ENCODE measurements around the gene PHKG2.

The PHKG2 gene

DNA sequence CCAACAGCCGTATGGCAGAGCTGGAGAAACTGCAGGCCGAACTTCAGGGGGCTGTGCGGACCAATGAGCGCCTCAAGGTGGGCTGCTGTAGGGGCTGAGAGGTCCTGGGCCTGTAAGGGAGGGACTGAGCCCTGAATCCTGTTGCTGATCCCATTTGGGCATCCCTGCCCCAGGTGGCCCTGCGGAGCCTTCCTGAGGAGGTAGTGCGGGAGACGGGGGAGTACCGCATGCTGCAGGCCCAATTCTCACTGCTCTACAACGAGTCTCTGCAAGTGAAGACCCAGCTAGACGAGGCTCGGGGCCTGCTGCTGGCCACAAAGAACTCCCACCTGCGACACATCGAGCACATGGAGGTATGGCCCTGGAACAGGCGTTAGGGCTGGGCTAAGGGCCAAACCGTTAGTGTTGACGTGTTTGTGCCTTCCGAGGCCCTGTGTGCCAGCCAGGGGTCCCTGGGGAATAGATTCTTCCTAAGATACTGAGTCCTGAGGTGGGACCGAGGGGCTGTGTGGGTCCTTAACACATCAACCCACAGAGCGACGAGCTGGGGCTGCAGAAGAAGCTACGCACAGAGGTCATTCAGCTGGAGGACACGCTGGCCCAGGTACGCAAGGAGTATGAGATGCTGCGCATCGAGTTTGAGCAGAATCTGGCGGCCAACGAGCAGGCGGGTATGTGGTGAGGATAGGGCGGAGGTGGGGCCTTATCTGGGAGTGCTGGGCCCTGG is 18.1 kb downstream of the PHKG2 start:
- FAIRE-seq, result no peak
- DNase-seq (ENCODE audit: insufficient read length, low spot score), result no peak
- no peak for TF ChIP-seq POLR2A (IDR thresholded peaks at IDR 0.05; ENCODE audit: low read depth, low read length)

GRCh38 chr16:30766933-30767284 is 18.7 kb downstream of the PHKG2 start:
- no peak for DNase-seq (ENCODE audit: insufficient read length, low spot score)
- no peak for TF ChIP-seq POLR2A (IDR thresholded peaks at IDR 0.05; ENCODE audit: low read depth, low read length)
- FAIRE-seq, result no peak

DNA sequence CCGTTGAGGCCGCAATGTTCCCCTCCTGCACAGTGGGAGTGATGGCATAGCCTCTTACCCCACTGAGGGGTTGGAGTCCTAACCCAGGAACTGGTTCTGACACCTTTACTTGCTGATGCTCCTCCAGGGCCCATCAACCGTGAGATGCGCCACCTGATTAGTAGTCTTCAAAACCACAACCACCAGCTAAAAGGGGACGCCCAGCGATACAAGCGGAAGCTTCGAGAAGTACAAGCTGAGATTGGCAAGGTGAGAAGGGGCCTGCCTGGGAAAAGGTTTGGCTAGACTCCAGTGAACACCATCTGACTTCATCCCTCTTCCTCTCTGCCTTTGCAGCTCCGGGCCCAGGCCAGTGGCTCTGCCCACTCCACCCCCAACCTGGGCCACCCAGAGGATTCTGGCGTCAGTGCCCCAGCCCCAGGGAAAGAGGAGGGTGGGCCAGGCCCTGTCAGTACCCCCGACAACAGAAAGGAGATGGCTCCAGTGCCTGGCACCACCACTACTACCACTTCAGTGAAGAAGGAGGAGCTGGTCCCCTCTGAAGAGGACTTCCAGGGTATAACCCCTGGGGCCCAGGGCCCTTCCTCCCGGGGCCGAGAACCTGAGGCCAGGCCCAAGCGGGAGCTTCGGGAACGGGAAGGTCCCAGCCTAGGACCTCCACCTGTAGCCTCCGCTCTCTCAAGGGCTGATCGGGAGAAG is 19.7 kb downstream of the PHKG2 start:
- no peak for FAIRE-seq
- DNase-seq (ENCODE audit: insufficient read length, low spot score), result no peak
- TF ChIP-seq POLR2A (IDR thresholded peaks at IDR 0.05; ENCODE audit: low read depth, low read length), result no peak

GRCh38 chr16:30768583-30769181 is 20.5 kb downstream of the PHKG2 start:
- FAIRE-seq (no peak), DNase-seq (ENCODE audit: insufficient read length, low spot score) (no peak)
- TF ChIP-seq POLR2A (IDR thresholded peaks at IDR 0.05; ENCODE audit: low read depth, low read length), result no peak

- FAIRE-seq (no peak), DNase-seq (ENCODE audit: insufficient read length, low spot score) (no peak)
- no peak for TF ChIP-seq POLR2A (IDR thresholded peaks at IDR 0.05; ENCODE audit: low read depth, low read length)
Measured at GRCh38 chr16:30769379-30770089, 21.3 kb downstream of the PHKG2 start.

DNA sequence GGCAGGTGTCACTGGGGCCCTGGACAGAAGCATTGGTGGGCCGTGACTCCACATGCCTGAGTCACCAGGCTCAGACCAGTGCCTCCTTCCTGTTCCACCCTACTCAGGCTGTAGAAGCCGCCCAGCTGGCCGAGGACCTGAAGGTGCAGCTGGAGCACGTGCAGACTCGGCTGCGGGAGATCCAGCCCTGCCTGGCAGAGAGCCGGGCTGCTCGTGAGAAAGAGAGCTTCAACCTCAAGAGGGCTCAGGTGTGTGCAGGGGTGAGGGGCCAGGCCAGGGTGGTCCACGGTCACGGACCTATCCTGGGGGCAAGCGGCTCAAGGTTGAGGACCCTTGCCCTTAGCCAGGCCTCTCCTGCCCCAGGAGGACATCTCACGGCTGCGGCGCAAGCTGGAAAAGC is 23.5 kb downstream of the PHKG2 start:
- FAIRE-seq (no peak), DNase-seq (ENCODE audit: insufficient read length, low spot score) (no peak)
- TF ChIP-seq POLR2A (IDR thresholded peaks at IDR 0.05; ENCODE audit: low read depth, low read length), result no peak

GRCh38 chr16:30773826-30774225 is 25.6 kb downstream of the PHKG2 start:
- no peak for DNase-seq (ENCODE audit: insufficient read length, low spot score)
- TF ChIP-seq POLR2A (IDR thresholded peaks at IDR 0.05; ENCODE audit: low read depth, low read length), result no peak
- no peak for FAIRE-seq

DNA sequence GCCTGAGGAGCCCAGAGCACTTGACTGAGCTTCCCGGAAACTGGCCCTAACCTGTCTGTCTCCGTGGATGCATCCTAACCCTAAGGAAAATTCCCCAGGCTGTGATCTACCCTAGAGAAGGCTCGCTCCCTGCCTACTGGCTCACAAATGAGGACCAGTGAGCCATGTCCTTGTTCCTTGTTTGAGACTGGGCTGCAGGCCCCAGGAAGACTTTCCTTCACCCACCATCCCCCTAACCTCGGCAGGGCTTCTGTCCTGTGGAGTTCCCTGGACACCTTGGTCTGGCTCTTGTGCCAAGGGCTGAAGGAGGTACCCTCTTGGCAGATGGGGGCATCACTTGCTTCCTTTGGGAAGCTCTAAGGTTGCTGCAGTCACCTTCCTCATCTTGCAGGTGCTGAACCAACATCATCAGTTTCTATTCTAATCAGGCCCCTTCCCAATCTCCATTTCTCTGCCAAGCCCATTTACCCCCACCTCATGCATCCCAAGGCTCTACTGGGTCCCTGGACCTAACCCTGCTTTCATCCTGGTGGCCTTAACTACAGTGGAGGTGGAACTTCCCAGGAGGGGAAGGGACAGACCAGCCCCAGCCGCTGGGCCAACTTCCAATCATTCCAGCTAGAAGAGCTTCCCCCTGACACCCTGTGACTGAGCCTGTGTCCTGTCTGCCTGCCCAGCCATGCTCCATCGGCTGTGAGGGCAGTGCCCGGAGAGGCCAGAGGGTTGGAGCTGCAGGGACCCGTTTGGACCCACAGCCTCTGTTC is 26.3 kb downstream of the PHKG2 start:
- DNase-seq (ENCODE audit: insufficient read length, low spot score) (no peak), FAIRE-seq (no peak)
- TF ChIP-seq POLR2A (IDR thresholded peaks at IDR 0.05; ENCODE audit: low read depth, low read length), result no peak

DNA sequence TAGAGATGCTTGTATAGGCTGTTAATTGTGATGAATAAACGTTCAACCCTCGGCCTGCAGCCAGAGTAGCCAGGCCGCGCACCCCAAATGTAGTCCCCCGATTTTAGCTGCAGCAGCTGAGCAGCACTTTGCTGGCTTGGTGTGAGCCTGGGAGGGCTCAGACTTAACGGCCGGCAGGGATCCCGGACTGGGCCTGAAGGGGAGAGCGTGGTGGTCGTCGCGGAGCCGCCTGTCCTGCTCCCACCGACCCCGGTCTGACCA is 26.8 kb downstream of the PHKG2 start:
- FAIRE-seq, result no peak
- no peak for DNase-seq (ENCODE audit: insufficient read length, low spot score)
- TF ChIP-seq POLR2A (IDR thresholded peaks at IDR 0.05; ENCODE audit: low read depth, low read length), result no peak

DNA sequence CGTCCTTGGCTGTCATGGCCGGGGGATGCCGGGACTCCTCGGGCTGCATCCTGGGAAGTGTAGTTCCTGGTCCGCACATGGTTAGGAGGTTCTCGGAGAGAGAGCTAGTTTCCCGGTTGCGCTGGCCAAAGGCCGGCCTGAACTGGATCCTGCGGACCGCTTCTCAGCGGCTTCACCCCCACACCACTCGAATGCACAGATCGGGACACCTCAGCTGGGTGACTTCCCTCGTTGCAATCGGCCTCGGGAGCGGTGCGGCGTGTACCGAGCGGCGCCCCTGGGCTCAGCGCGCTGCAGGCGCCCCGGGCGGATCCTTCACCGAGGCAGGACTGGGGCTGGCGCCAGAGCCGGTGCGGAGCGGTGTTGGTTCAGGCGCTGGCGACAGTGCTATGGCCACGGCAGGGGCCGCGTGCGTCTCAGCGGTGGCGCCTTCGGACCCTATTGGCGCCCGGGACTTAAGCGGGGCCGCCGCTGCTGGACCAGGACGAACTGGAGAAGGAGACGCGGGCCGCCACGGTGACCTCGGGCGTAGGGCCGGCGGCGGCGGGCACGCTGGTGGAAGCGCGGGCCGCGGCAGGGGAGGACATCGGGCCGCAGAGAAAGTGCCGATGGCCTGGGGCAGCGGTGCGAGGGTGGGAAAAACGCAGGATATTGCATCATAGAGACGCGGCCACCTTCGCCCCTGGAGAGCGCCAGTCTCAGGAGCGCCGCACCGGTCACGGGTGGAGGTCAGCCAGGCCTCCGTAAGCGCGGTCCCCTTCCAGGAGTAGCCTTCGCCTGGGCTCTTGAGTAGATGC is 27.4 kb downstream of the PHKG2 start:
- FAIRE-seq (no peak), DNase-seq (ENCODE audit: insufficient read length, low spot score) (no peak)

GRCh38 chr16:30777591-30778297 is 29.5 kb downstream of the PHKG2 start:
- no peak for TF ChIP-seq POLR2A (IDR thresholded peaks at IDR 0.05; ENCODE audit: low read depth, low read length)
- DNase-seq (ENCODE audit: insufficient read length, low spot score) (no peak), FAIRE-seq (no peak)

More for the DNA sequence above, 27.4 kb downstream of the PHKG2 start:
- TF ChIP-seq POLR2A (IDR thresholded peaks at IDR 0.05; ENCODE audit: low read depth, low read length), result 0 out of 2 replicates have a peak, but pooled peaks have one; percentile 5

- TF ChIP-seq POLR2A (IDR thresholded peaks at IDR 0.05; ENCODE audit: low read depth, low read length), result no peak
- no peak for FAIRE-seq
- DNase-seq (ENCODE audit: insufficient read length, low spot score), result no peak
Measured at GRCh38 chr16:30778549-30779244, 30.5 kb downstream of the PHKG2 start.

Data from H54 (cell line).